Activated CD4-positive, alpha-beta memory T cell treated with anti-CD3 and anti-CD28 coated beads for 36 hours (primary cell): Measurements from ENCODE around the gene DOCK2. TPM values are rescaled to one million over a fixed set of nuclear protein-coding genes. Genes with fewer than 3 reads are reported as not detected.

Experiments
- CTCF ChIA-PET: fragments of 350-600 bp; sonication (Branson Sonifier 250); formaldehyde crosslinking; loops from one replicate; lab custom pipeline; 2021; ENCODE audit warnings: antibody characterized with exemption, inconsistent platforms; lab: Charles Lee
- POLR2A ChIA-PET: fragments of 350-600 bp; sonication (Branson Sonifier 250); formaldehyde crosslinking; loops from one replicate; lab custom pipeline; 2021; ENCODE audit warnings: antibody characterized with exemption; lab: Charles Lee
- DNase-seq: peaks from one replicate; pipeline ENCODE4 v3.0.0-alpha.2; 2020
- H3K27ac Mint-ChIP-seq: one replicate; pipeline ENCODE4 v1.8.0; 2021; ENCODE audit warnings: mixed read lengths
- H3K27me3 Mint-ChIP-seq: one replicate; pipeline ENCODE4 v1.8.0; 2021; ENCODE audit warnings: mixed read lengths
- H3K36me3 Mint-ChIP-seq: one replicate; pipeline ENCODE4 v1.8.0; 2021; ENCODE audit warnings: mixed read lengths
- H3K4me1 Mint-ChIP-seq: one replicate; pipeline ENCODE4 v1.8.0; 2021; ENCODE audit warnings: low read depth, mixed read lengths
- H3K4me3 Mint-ChIP-seq: one replicate; pipeline ENCODE4 v1.8.0; 2021; ENCODE audit warnings: mild to moderate bottlenecking, mixed read lengths
- H3K9me3 Mint-ChIP-seq: one replicate; pipeline ENCODE4 v1.8.0; 2021; ENCODE audit warnings: mixed read lengths
- intact Hi-C: fragments of 100-400 bp; cut with micrococcal nuclease; formaldehyde crosslinking; loops from one replicate; pipeline ENCODE4 v1.15.1; 2023
- microRNA-seq: library from miRNA; unstranded; fragments of <30 nt; microRNA quantifications from one replicate; pipeline ENCODE4 v1.2.0, GENCODE V29; 2022; ENCODE audit warnings: borderline number of aligned reads, borderline microRNAs expressed, borderline replicate concordance
- total RNA-seq, 2 experiments: library from RNA; stranded (reverse); gene quantifications; one replicate each; pipeline ENCODE4 v1.2.3, GENCODE V29; 2021

Gene DOCK2
- total RNA-seq, 2 experiments from 2014 or later = 191 to 205 TPM

GRCh38 chr5:170121321-170121720, 484.2 kb downstream of the DOCK2 start:
- H3K27ac Mint-ChIP-seq = no peak overlapping the region

GRCh38 chr5:170126061-170126460, 489.0 kb downstream of the DOCK2 start:
- POLR2A ChIA-PET = no interaction called here
- intact Hi-C loops = no loop called here
- peaks cover 24% of the 10 kb centered on the region for H3K27me3 Mint-ChIP-seq
- H3K4me3 Mint-ChIP-seq = no peak overlapping the region
- no peak overlapping the region for H3K27ac Mint-ChIP-seq
- H3K36me3 Mint-ChIP-seq = no peaks in the 10 kb centered on the region
- peaks cover 17% of the 10 kb centered on the region for H3K9me3 Mint-ChIP-seq
- CTCF ChIA-PET = no interaction called here
- no peak for DNase-seq
- H3K4me1 Mint-ChIP-seq = no peaks in the 10 kb centered on the region

More at GRCh38 chr5:170121321-170121720, 484.2 kb downstream of the DOCK2 start:
- peaks cover 11% of the 10 kb centered on the region for H3K27me3 Mint-ChIP-seq
- H3K36me3 Mint-ChIP-seq = no peaks in the 10 kb centered on the region
- H3K4me1 Mint-ChIP-seq = no peaks in the 10 kb centered on the region
- H3K4me3 Mint-ChIP-seq = no peak overlapping the region
- H3K9me3 Mint-ChIP-seq = peaks cover 10% of the 10 kb centered on the region
- ChIA-PET CTCF (interaction anchor here (1.6 kb wide), 1 partner anchor 19 kb away, joined by 5 read pairs; no protein-coding TSS in a partner anchor), POLR2A (no interaction called here)
- intact Hi-C loops = no loop called here
- DNase-seq = no peak

GRCh38 chr5:170126626-170127025, 489.6 kb downstream of the DOCK2 start:
- no peak overlapping the region for H3K4me3 Mint-ChIP-seq
- no peaks in the 10 kb centered on the region for H3K4me1 Mint-ChIP-seq
- no peak for DNase-seq
- ChIA-PET POLR2A (no interaction called here), CTCF (no interaction called here)
- peaks cover 17% of the 10 kb centered on the region for H3K9me3 Mint-ChIP-seq
- peaks cover 21% of the 10 kb centered on the region for H3K27me3 Mint-ChIP-seq
- H3K36me3 Mint-ChIP-seq = no peaks in the 10 kb centered on the region
- intact Hi-C loops = no loop called here
- no peak overlapping the region for H3K27ac Mint-ChIP-seq

- no peak overlapping the region for H3K4me3 Mint-ChIP-seq
- H3K4me1 Mint-ChIP-seq = no peaks in the 10 kb centered on the region
- CTCF ChIA-PET = interaction anchor here (1.5 kb wide), 1 partner anchor 52 kb away, joined by 7 read pairs; no protein-coding TSS in a partner anchor
- peaks cover 8% of the 10 kb centered on the region for H3K9me3 Mint-ChIP-seq
- intact Hi-C loops = no loop called here
- H3K27me3 Mint-ChIP-seq = peaks cover 25% of the 10 kb centered on the region
- DNase-seq = no peak
- no peak overlapping the region for H3K27ac Mint-ChIP-seq
- POLR2A ChIA-PET = no interaction called here
- no peaks in the 10 kb centered on the region for H3K36me3 Mint-ChIP-seq
Measured at GRCh38 chr5:170131235-170131634, 494.2 kb downstream of the DOCK2 start.

GRCh38 chr5:170132269-170132975, 495.3 kb downstream of the DOCK2 start:
- CTCF ChIA-PET = interaction anchor here (1.5 kb wide), 1 partner anchor 51 kb away, joined by 7 read pairs; no protein-coding TSS in a partner anchor
- H3K4me3 Mint-ChIP-seq = no peak overlapping the region
- no peaks in the 10 kb centered on the region for H3K4me1 Mint-ChIP-seq

More at GRCh38 chr5:170132269-170132975, 495.3 kb downstream of the DOCK2 start:
- no peak overlapping the region for H3K27ac Mint-ChIP-seq
- POLR2A ChIA-PET = no interaction called here
- no peak for DNase-seq
- intact Hi-C loops = no loop called here
- no peaks in the 10 kb centered on the region for H3K36me3 Mint-ChIP-seq
- H3K27me3 Mint-ChIP-seq = peaks cover 14% of the 10 kb centered on the region
- no peaks in the 10 kb centered on the region for H3K9me3 Mint-ChIP-seq

Small RNAs within 50 kb of the gene (microRNA-seq; reads per million reads assigned to microRNA genes)
- gene MIR378E = not detected

Other genes starting within 250 kb of the DOCK2 start
- gene SPDL1, start 53.5 kb upstream of the DOCK2 start, total RNA-seq = 10 to 100 TPM; 32.7 to 34.9 TPM